Keratinocyte (primary cell): ENCODE results near the gene DPYD. TPM values are rescaled to one million over a fixed set of nuclear protein-coding genes. Genes with fewer than 3 reads are reported as not detected.

Source experiments
- DNase-seq: peaks from one replicate; pipeline ENCODE4 v3.0.0-alpha.2; 2011; ENCODE audit warnings: low read depth, missing footprints, low spot score
- FAIRE-seq: peaks from 2 replicates; lab custom pipeline; 2011; peaks lifted over from hg19 to GRCh38; lab: Jason Lieb, UNC
- H2AFZ ChIP-seq: 2 replicates; pipeline ENCODE4 v1.6.0; 2012; ENCODE audit warnings: low read length, control low read depth, inconsistent platforms; ENCODE audit not compliant: control insufficient read depth
- H3K27ac ChIP-seq: 2 replicates; pipeline ENCODE4 v1.5.1; 2011; ENCODE audit warnings: low read length; ENCODE audit not compliant: control insufficient read depth, insufficient read depth
- H3K27me3 ChIP-seq: 3 replicates; pipeline ENCODE4 v1.6.0; 2011; ENCODE audit warnings: low read length; ENCODE audit not compliant: control insufficient read depth, insufficient read depth; ENCODE audit errors: extremely low read depth
- H3K36me3 ChIP-seq, 2 experiments: 2 replicates in 1 of 2; 3 replicates in 1 of 2; pipeline ENCODE4 v1.5.1; 2011; ENCODE audit warnings: low read length in 2 of 2, mild to moderate bottlenecking in 1 of 2; ENCODE audit not compliant: control insufficient read depth in 2 of 2, insufficient read depth in 2 of 2; ENCODE audit errors: extremely low read depth in 1 of 2
- H3K4me1 ChIP-seq: 3 replicates; pipeline ENCODE4 v1.5.1; 2011; ENCODE audit warnings: low read length; ENCODE audit not compliant: control insufficient read depth, insufficient read depth; ENCODE audit errors: extremely low read depth
- H3K4me2 ChIP-seq: 3 replicates; pipeline ENCODE4 v1.6.0; 2011; ENCODE audit warnings: low read depth, low read length; ENCODE audit not compliant: control insufficient read depth, insufficient read depth; ENCODE audit errors: extremely low read depth
- H3K4me3 ChIP-seq, 3 experiments: fragments of 200-600 bp in 1 of 3; sonication (generic) in 1 of 3; 2 replicates in 2 of 3; 3 replicates in 1 of 3; pipeline ENCODE4 v1.5.1; 2011 to 2016; ENCODE audit warnings: low read length in 3 of 3, mild to moderate bottlenecking in 3 of 3, control low read depth in 2 of 3, inconsistent platforms in 1 of 3, low read depth in 1 of 3, mixed read lengths in 1 of 3, mixed run types in 1 of 3, moderate library complexity in 1 of 3; ENCODE audit not compliant: control insufficient read depth in 2 of 3, insufficient read depth in 2 of 3; ENCODE audit errors: extremely low read depth in 1 of 3
- H3K79me2 ChIP-seq: 2 replicates; pipeline ENCODE4 v1.6.0; 2012; ENCODE audit warnings: low read length; ENCODE audit not compliant: control insufficient read depth, insufficient read depth
- H3K9ac ChIP-seq: 3 replicates; pipeline ENCODE4 v1.6.0; 2011; ENCODE audit warnings: low read length; ENCODE audit not compliant: control insufficient read depth, insufficient read depth; ENCODE audit errors: extremely low read depth
- H3K9me1 ChIP-seq: 3 replicates; pipeline ENCODE4 v1.6.0; 2011; ENCODE audit warnings: low read length; ENCODE audit not compliant: control insufficient read depth, insufficient read depth; ENCODE audit errors: extremely low read depth
- H3K9me3 ChIP-seq: 2 replicates; pipeline ENCODE4 v1.5.1; 2012; ENCODE audit warnings: low read depth, low read length; ENCODE audit not compliant: control insufficient read depth
- H4K20me1 ChIP-seq: 3 replicates; pipeline ENCODE4 v1.6.0; 2011; ENCODE audit warnings: low read length; ENCODE audit not compliant: control insufficient read depth, insufficient read depth; ENCODE audit errors: extremely low read depth
- EZH2 ChIP-seq: IDR thresholded peaks from one replicate; pipeline ENCODE4 v1.6.1; 2012; ENCODE audit warnings: inconsistent platforms, mild to moderate bottlenecking, low read length, moderate library complexity
- dilution Hi-C: fragments of 300-500 bp; cut with MboI; formaldehyde crosslinking; loops from one replicate; pipeline ENCODE4 v1.7.0; 2020; ENCODE audit warnings: low sequenced_read_pairs; ENCODE audit not compliant: extremely low pct_ligation_motif_present
- polyA plus RNA-seq, 5 experiments: library from polyadenylated mRNA; depleted of rRNA in 3 of 5; stranded (reverse) in 3 of 5; stranded (forward) in 1 of 5; unstranded in 1 of 5; fragments of >200 nt; gene quantifications; 1 replicate in 1 of 5; 2 replicates in 3 of 5; 3 replicates in 1 of 5; pipeline versions ENCODE4 v1.2.1 to v1.2.3, GENCODE V29; 2011 to 2012; ENCODE audit warnings: missing spikeins in 2 of 5, low read depth in 1 of 5, low replicate concordance in 1 of 5
- TF ChIP-seq, protein P1 (sequence below), 3 experiments: IDR thresholded peaks in 1 of 3; conservative IDR thresholded peaks in 1 of 3; optimal IDR thresholded peaks in 1 of 3; 2 replicates in 2 of 3; 3 replicates in 1 of 3; pipeline versions ENCODE3 to v1.5.1; 2011; ENCODE audit warnings: low read length in 3 of 3, mild to moderate bottlenecking in 3 of 3, moderate library complexity in 2 of 3, control low read depth in 1 of 3, inconsistent platforms in 1 of 3; ENCODE audit not compliant: insufficient read depth in 2 of 3; ENCODE audit errors: extremely low read depth in 1 of 3

DPYD gene
- polyA plus RNA-seq, 1 donor (not counting 4 experiments of a cell fraction or from before 2014, with no cell fraction given) = 1.9 TPM

DNA sequence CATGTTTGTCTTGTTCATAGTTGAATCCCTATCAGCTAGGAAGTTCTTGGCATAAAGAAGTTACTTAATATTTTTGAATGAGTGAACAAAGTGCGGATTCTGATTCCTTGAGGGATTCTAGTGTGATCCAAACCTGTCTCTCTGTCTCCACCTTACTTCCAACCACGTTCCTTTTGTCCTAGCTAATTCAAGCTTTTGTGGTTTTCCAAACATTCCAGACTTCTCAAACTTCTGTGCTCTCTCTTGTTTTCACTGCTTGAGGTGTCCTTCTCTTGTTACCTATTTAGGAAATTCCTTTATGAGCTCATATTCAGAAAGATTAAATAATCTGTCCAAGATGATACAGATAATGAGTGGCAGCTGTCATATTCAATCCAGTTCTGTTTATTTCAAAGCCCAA lies 846.1 kb downstream of the DPYD start:
- no peak for TF ChIP-seq EZH2
- TF ChIP-seq, protein P1, sequence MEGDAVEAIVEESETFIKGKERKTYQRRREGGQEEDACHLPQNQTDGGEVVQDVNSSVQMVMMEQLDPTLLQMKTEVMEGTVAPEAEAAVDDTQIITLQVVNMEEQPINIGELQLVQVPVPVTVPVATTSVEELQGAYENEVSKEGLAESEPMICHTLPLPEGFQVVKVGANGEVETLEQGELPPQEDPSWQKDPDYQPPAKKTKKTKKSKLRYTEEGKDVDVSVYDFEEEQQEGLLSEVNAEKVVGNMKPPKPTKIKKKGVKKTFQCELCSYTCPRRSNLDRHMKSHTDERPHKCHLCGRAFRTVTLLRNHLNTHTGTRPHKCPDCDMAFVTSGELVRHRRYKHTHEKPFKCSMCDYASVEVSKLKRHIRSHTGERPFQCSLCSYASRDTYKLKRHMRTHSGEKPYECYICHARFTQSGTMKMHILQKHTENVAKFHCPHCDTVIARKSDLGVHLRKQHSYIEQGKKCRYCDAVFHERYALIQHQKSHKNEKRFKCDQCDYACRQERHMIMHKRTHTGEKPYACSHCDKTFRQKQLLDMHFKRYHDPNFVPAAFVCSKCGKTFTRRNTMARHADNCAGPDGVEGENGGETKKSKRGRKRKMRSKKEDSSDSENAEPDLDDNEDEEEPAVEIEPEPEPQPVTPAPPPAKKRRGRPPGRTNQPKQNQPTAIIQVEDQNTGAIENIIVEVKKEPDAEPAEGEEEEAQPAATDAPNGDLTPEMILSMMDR (optimal IDR thresholded peaks at IDR 0.05 in 1 of 3, IDR thresholded peaks at IDR 0.05 in 1 of 3, conservative IDR thresholded peaks at IDR 0.05 in 1 of 3; ENCODE audit: extremely low read depth in 1 of 3, insufficient read depth in 2 of 3, low read length in 3 of 3) = no peak
- Histone ChIP-seq H3K79me2 (no peaks in the 10 kb centered on the region), H4K20me1 (no peaks in the 10 kb centered on the region), H3K4me2 (no peak overlapping the region), H3K27me3 (no peaks in the 10 kb centered on the region), H3K4me1 (peaks cover 24% of the 10 kb centered on the region), H3K27ac (no peak overlapping the region), H3K4me3 (no peak overlapping the region), H3K9me3 (no peaks in the 10 kb centered on the region), H3K36me3 (no peaks in the 10 kb centered on the region), H2AFZ (no peak overlapping the region), H3K9me1 (no peaks in the 10 kb centered on the region), H3K9ac (no peak overlapping the region)
- dilution Hi-C loops = no loop called here
- FAIRE-seq = no peak
- no peak for DNase-seq

DNA sequence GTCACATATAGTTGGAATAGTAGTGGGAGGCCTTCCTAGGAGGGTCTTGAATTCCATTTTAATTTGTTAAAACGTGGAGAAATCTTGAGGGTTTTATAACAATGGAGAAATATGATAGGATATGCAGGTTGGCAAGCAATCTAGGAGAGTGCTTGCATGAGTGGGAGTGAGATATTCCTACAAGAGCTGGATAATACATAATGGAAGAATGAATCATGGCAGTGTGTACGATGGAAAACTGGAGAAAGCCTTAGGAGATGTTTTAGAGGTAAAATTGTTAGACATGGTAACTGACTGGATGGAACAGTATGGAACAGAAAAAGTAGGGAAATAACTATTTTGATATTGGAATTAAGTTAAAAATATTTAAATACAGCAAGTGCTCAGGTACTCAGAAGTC lies 846.9 kb downstream of the DPYD start:
- no peak overlapping the region for H3K4me2 ChIP-seq
- H3K9me1 ChIP-seq = no peaks in the 10 kb centered on the region
- DNase-seq (no peak), FAIRE-seq (no peak)
- H3K79me2 ChIP-seq = no peaks in the 10 kb centered on the region
- H3K36me3 ChIP-seq = no peaks in the 10 kb centered on the region
- dilution Hi-C loops = no loop called here
- H3K4me1 ChIP-seq = peaks cover 24% of the 10 kb centered on the region
- TF ChIP-seq, protein P1 (optimal IDR thresholded peaks at IDR 0.05 in 1 of 3, IDR thresholded peaks at IDR 0.05 in 1 of 3, conservative IDR thresholded peaks at IDR 0.05 in 1 of 3; ENCODE audit: extremely low read depth in 1 of 3, insufficient read depth in 2 of 3, low read length in 3 of 3) = no peak
- TF ChIP-seq EZH2 = no peak
- no peak overlapping the region for H3K4me3 ChIP-seq
- H3K9me3 ChIP-seq = no peaks in the 10 kb centered on the region
- no peaks in the 10 kb centered on the region for H3K27me3 ChIP-seq
- H3K27ac ChIP-seq = no peak overlapping the region
- H4K20me1 ChIP-seq = no peaks in the 10 kb centered on the region
- no peak overlapping the region for H3K9ac ChIP-seq
- no peak overlapping the region for H2AFZ ChIP-seq
